GM23338 (cell line): ENCODE measurements around the gene ATP10A. TPM values are rescaled to one million over a fixed set of nuclear protein-coding genes. Genes with fewer than 3 reads are reported as not detected.

Experiments
- ATAC-seq: fragments of 200-7000 bp; cut with Tn5 transposase; 3 replicates; pipeline ENCODE4 v1.9.1; 2020
- DNase-seq: peaks from one replicate; pipeline ENCODE4 v3.0.0-alpha.2; 2015; ENCODE audit warnings: low spot score
- H2AFZ ChIP-seq: fragments of 200-600 bp; sonication (generic); 2 replicates; pipeline ENCODE4 v1.8.0; 2016; ENCODE audit warnings: antibody characterized with exemption, mild to moderate bottlenecking, moderate library complexity
- H3F3A ChIP-seq: fragments of 200-600 bp; sonication (generic); replicated peaks from 2 replicates; pipeline ENCODE4 v1.8.0; 2017; ENCODE audit warnings: antibody characterized with exemption, mixed run types, low read depth
- H3K27ac ChIP-seq: fragments of 200-600 bp; sonication (generic); 2 replicates; pipeline ENCODE4 v1.6.1; 2016; ENCODE audit warnings: low read depth
- H3K27me3 ChIP-seq: fragments of 200-600 bp; sonication (generic); 2 replicates; pipeline ENCODE4 v1.8.0; 2016; ENCODE audit warnings: mild to moderate bottlenecking, mixed run types, moderate library complexity; ENCODE audit not compliant: insufficient read depth
- H3K36me3 ChIP-seq: fragments of 200-600 bp; sonication (generic); 2 replicates; pipeline ENCODE4 v1.8.0; 2016; ENCODE audit warnings: mild to moderate bottlenecking; ENCODE audit not compliant: insufficient read depth
- H3K4me1 ChIP-seq: fragments of 200-600 bp; sonication (generic); 2 replicates; pipeline ENCODE4 v1.8.0; 2016; ENCODE audit warnings: mild to moderate bottlenecking, moderate library complexity; ENCODE audit not compliant: insufficient read depth
- H3K4me2 ChIP-seq: fragments of 200-600 bp; sonication (generic); 2 replicates; pipeline ENCODE4 v1.7.1; 2017; ENCODE audit warnings: mixed run types
- H3K4me3 ChIP-seq: fragments of 200-600 bp; sonication (generic); 2 replicates; pipeline ENCODE4 v1.6.1; 2016; ENCODE audit warnings: mixed run types
- H3K79me2 ChIP-seq: fragments of 200-600 bp; sonication (generic); replicated peaks from 2 replicates; pipeline ENCODE4 v1.8.0; 2017; ENCODE audit warnings: mild to moderate bottlenecking; ENCODE audit not compliant: insufficient read depth
- H3K9me2 ChIP-seq: fragments of 200-600 bp; sonication (generic); 2 replicates; pipeline ENCODE4 v1.8.0; 2017; ENCODE audit not compliant: insufficient read depth
- H4K20me1 ChIP-seq: fragments of 200-600 bp; sonication (generic); replicated peaks from 2 replicates; pipeline ENCODE4 v1.8.0; 2017; ENCODE audit warnings: mild to moderate bottlenecking; ENCODE audit not compliant: insufficient read depth
- H3K27ac Mint-ChIP-seq: 2 replicates; pipeline ENCODE4 v1.8.0; 2020; ENCODE audit warnings: inconsistent platforms, mild to moderate bottlenecking, moderate library complexity, mixed read lengths
- H3K27me3 Mint-ChIP-seq: 3 replicates; pipeline ENCODE4 v1.8.0; 2022; ENCODE audit warnings: low read depth, mild to moderate bottlenecking, moderate library complexity, mixed read lengths, inconsistent platforms; ENCODE audit not compliant: insufficient read depth, poor library complexity
- H3K36me3 Mint-ChIP-seq: 3 replicates; pipeline ENCODE4 v1.8.0; 2021; ENCODE audit warnings: low read depth, mild to moderate bottlenecking, inconsistent platforms, moderate library complexity, mixed read lengths
- H3K4me1 Mint-ChIP-seq: 3 replicates; pipeline ENCODE4 v1.8.0; 2020; ENCODE audit warnings: mild to moderate bottlenecking, inconsistent platforms, mixed read lengths
- H3K4me3 Mint-ChIP-seq: 3 replicates; pipeline ENCODE4 v1.8.0; 2021; ENCODE audit warnings: moderate library complexity, mild to moderate bottlenecking, inconsistent platforms, mixed read lengths
- H3K9me3 Mint-ChIP-seq: 3 replicates; pipeline ENCODE4 v1.8.0; 2020; ENCODE audit warnings: moderate library complexity, mild to moderate bottlenecking, inconsistent platforms, mixed read lengths
- CREB1 ChIP-seq: fragments of 250-450 bp; sonication (Bioruptor Pico); IDR thresholded peaks from 2 replicates; pipeline ENCODE4 v1.5.0; 2020; ENCODE audit warnings: low read depth, mild to moderate bottlenecking, moderate library complexity
- CTCF ChIP-seq, 2 experiments: fragments of 200-600 bp in 1 of 2; sonication (generic) in 1 of 2; conservative IDR thresholded peaks; 2 replicates each; pipeline versions ENCODE4 v1.5.1 to v1.6.1; 2016 to 2017; ENCODE audit warnings: antibody characterized with exemption in 2 of 2, low read depth in 2 of 2, mild to moderate bottlenecking in 2 of 2, moderate library complexity in 1 of 2
- ETS1 ChIP-seq: IDR thresholded peaks from 2 replicates; pipeline ENCODE4 v1.6.1; 2016; ENCODE audit warnings: antibody characterized with exemption
- EZH2phosphoT487 ChIP-seq: fragments of 200-600 bp; sonication (generic); IDR thresholded peaks from one replicate; pipeline ENCODE4 v1.8.1; 2018; ENCODE audit warnings: antibody characterized with exemption; ENCODE audit not compliant: unreplicated experiment
- JUNB ChIP-seq: IDR thresholded peaks from one replicate; pipeline ENCODE4 v1.6.1; 2016; ENCODE audit warnings: antibody characterized with exemption; ENCODE audit not compliant: unreplicated experiment
- NANOG ChIP-seq: IDR thresholded peaks from 2 replicates; pipeline ENCODE4 v1.6.1; 2016; ENCODE audit warnings: antibody characterized with exemption, borderline replicate concordance
- POLR2AphosphoS5 ChIP-seq: IDR thresholded peaks from 2 replicates; pipeline ENCODE4 v1.6.1; 2016; ENCODE audit warnings: antibody characterized with exemption, low read depth
- REST ChIP-seq: IDR thresholded peaks from one replicate; pipeline ENCODE4 v1.6.1; 2018; ENCODE audit warnings: antibody characterized with exemption; ENCODE audit not compliant: unreplicated experiment
- STAT1 ChIP-seq: IDR thresholded peaks from one replicate; pipeline ENCODE4 v1.6.1; 2016; ENCODE audit warnings: antibody characterized with exemption; ENCODE audit not compliant: unreplicated experiment
- ZNF331 ChIP-seq: fragments of 250-450 bp; sonication (Bioruptor Pico); IDR thresholded peaks from 2 replicates; pipeline ENCODE4 v1.5.0; 2020; ENCODE audit warnings: low read depth, mild to moderate bottlenecking, moderate library complexity
- polyA plus RNA-seq: library from polyadenylated mRNA; unstranded; fragments of >200 nt; fragmentation: Nextera tagmentation; extraction: Ambion mirVana; gene quantifications from 2 replicates; pipeline ENCODE4 v1.2.1, GENCODE V29; 2016
- total RNA-seq: library from RNA; depleted of rRNA; stranded (reverse); fragments of >200 nt; shearing (Covaris generic); gene quantifications from 2 replicates; pipeline ENCODE4 v1.2.3, GENCODE V29; 2014

ATP10A gene
- total and polyA plus RNA-seq, 2 experiments from 2014 or later, result 0.36 to 5.6 TPM

GRCh38 chr15:25732191-25732590, 130.9 kb downstream of the ATP10A start (continued):
- TF ChIP-seq CREB1 (CRISPR knock-in tag), result no peak
- TF ChIP-seq REST, result no peak

GRCh38 chr15:25731411-25731810, 131.7 kb downstream of the ATP10A start:
- Histone ChIP-seq H3K9me2 (no peaks in the 10 kb centered on the region), H3K4me1 (no peaks in the 10 kb centered on the region), H3K79me2 (no peaks in the 10 kb centered on the region), H4K20me1 (no peaks in the 10 kb centered on the region), H3K4me2 (no peak overlapping the region), H3K4me3 (no peak overlapping the region), H3K27me3 (no peaks in the 10 kb centered on the region), H3K27ac (no peak overlapping the region), H2AFZ (no peak overlapping the region), H3F3A (no peaks in the 10 kb centered on the region), H3K36me3 (no peaks in the 10 kb centered on the region)
- no peak for ATAC-seq
- Mint-ChIP-seq H3K27me3 (peaks cover 8% of the 10 kb centered on the region), H3K9me3 (no peaks in the 10 kb centered on the region; the same call in 2 of the 3 replicates), H3K36me3 (peaks cover 3% of the 10 kb centered on the region; the same call in 1 of the 3 replicates), H3K4me3 (no peak overlapping the region), H3K27ac (no peak overlapping the region), H3K4me1 (no peaks in the 10 kb centered on the region; the same call in 2 of the 3 replicates)
- no peak for DNase-seq
- no peak for TF ChIP-seq CTCF (conservative IDR thresholded peaks at IDR 0.05; ENCODE audit: low read depth in 2 of 2)
- no peak for TF ChIP-seq NANOG
- no peak for TF ChIP-seq EZH2phosphoT487
- no peak for TF ChIP-seq ZNF331 (CRISPR knock-in tag)
- no peak for TF ChIP-seq REST
- no peak for TF ChIP-seq ETS1
- no peak for TF ChIP-seq STAT1
- TF ChIP-seq JUNB, result no peak
- no peak for TF ChIP-seq POLR2AphosphoS5
